Hematopoietic multipotent progenitor cell treated with erythropoietin and hydrocortisone succinate and interleukin-3 and kit ligand, for 6 days (in vitro differentiated cells): Measurements from ENCODE around the gene PPM1D.

Source experiments
- DNase-seq: peaks from one replicate; pipeline ENCODE4 v3.0.0-alpha.2; 2015

PPM1D gene

DNA sequence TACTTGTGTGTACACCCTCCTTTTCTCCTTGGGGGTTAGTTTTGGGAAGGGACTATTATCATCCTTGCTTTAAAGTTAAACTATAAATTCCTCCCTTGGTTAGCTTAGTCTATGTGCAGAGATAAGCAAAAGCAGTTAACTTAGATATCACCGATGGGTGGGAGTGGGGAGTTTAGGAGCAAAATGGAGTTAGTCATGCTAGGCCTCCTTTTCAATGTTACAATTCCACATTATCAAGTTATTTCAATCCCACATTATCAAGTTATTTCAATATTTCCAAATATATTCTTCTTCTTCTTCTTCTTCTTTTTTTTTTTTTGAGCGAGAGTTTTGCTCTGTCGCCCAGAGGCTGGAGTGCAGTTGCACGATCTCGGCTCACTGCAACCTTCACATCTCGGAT is 76.0 kb downstream of the PPM1D start:
- no peak for DNase-seq

DNA sequence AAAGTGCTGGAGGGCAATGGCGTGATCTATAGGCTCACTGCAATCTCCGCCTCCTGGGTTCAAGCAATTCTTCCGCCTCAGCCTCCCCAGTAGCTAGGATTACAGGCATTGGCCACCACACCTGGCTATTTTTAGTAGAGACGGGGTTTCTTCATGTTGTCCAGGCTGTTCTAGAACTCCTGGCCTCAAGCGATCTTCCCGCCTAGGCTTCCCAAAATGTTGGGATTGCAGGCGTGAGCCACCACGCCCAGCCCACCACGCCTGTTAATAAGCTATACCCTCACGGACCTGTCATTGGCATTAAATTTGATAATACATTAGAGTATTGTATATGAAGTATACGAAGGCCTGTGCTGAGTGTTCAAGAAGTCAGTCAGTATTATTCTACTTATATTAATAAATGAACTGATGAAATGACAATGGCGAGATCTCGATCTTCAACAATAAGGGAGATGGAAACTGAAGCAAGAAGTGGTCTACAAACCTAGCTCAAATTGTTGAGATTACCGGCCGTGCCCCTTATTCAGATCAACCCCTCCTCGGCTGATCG is 76.8 kb downstream of the PPM1D start:
- DNase-seq: peak; percentile 14

DNA sequence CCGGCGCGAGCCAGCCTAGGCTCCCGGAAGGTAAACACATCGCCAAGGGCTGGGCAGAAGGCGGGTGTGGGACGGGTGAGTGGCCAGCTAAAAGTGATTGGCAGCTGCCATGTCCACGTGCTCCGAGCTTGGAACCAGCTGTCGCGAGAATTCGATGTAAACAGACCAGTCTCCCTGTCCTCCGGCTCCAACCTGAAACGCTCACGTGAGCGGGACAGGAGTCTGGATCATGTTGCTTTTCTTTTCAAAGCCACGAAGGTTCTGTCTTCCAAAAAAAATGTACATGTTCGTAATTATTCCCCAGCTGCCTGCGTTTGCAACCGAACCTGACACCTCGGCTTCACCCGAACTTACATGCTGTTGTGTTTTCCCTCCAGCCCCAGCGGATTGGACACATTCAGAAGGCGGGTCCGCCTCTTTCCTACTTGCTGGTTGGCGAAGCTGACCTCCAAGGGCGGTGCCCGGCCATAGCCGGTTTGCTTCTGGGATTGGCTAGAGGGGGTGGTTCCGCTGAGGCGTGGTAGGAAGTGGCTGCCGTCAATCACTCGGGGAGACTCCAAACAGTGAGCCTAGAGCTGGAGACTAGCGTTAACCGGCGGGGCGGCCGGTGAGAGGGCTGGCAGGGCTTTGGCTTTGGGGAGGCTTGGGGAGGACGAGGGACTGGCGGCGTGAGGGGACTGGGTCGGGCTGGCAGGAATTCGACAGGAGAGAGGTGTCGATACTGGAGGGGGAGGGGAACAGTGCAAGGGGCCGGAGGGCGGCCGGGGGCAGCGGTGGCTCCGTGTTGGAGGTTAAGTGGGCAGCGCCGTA is 77.5 kb downstream of the PPM1D start, which contains the start of gene BCAS3:
BCAS3 (plus strand) TSS at position 544 of the 810 bp plus-strand sequence.
- peak; percentile 100 for DNase-seq

DNA sequence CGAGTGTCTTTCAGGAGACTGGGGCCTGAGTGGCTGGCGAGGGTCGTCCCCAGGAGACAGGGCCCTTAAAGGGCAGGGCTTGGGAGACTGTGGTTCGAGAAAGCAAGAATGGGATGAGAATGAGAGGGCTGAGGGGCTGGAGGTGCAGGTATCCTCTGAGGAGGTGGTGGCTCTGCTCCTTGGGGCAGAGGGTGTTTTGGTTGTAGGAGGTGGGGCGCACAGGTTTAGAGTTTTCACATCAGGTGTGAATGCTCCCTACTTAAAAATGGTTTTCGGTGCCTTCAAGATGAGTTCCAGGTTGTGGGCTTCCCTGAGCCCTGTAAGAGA is 78.1 kb downstream of the PPM1D start:
- no peak for DNase-seq

DNA sequence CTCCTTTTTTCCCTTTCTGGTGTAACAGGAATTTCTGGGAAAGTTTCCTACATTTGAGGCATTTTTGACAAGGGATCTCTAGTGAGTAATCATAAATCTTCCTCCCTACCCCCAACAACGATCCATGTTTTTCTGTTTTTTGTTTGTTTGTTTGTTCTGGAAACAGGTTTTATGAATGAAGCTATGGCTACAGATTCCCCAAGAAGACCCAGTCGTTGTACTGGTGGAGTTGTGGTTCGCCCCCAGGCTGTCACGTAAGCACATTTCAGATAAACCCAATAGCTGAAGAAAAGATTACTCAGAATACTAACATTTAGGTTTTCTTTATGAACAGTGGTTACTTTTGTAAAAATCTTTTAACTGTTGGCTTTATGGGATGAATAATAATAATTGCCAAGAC is 79.3 kb downstream of the PPM1D start:
- DNase-seq: no peak

DNA sequence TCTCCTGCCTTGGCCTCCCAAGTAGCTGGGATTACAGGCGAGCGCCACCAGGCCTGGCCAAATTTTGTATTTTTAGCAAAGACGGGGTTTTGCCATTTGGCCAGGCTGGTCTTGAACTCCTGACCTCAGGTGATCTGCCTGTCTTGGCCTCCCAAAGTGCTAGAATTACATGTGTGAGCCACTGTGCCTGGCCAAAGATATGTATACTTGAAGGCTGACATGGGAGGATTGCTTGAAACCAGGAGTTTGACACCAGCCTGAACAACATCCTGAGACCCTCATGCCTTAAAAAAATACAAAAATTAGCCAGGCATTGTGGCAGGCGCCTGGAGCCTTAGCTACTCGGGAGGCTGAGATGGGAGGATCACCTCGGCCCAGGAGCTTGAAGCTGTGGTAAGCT is 80.8 kb downstream of the PPM1D start:
- no peak for DNase-seq

DNA sequence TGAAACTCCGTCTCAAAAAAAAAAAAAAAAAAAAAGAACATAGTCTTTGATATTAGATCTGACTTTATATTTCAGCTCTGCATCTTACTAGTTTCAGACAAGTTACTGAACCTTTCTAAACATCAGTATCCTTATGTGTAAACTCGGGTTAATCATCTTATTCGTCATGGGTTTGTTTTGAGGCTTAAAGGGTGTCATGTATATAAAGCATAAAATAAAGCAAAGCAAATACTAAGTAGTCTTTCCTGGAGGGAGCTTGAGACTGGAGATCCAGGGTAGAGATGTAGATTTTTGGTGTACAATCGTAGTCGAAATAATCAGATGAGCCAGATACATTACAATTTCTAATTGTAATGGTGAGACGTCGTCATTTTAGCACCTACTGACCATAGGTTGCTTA is 85.4 kb downstream of the PPM1D start:
- no peak for DNase-seq

DNA sequence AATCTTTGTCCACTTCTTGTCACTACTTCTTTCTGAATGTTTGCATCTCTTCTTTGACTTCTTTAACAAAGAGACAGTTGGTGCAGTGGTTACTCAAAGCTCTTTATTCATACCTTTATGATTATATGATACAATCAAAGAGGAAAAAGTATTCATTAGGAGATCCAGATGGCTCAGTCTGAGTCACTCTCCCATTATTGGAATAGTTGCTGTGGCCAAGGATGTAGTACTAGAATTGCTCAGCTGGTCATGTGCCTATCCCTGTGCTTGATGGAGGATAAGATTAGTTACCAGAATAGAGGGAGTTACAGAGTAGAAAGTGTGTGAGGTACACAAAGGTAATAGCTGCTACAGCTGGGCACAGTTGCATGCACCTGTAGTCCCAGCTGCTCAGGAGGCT is 96.0 kb downstream of the PPM1D start:
- no peak for DNase-seq

DNA sequence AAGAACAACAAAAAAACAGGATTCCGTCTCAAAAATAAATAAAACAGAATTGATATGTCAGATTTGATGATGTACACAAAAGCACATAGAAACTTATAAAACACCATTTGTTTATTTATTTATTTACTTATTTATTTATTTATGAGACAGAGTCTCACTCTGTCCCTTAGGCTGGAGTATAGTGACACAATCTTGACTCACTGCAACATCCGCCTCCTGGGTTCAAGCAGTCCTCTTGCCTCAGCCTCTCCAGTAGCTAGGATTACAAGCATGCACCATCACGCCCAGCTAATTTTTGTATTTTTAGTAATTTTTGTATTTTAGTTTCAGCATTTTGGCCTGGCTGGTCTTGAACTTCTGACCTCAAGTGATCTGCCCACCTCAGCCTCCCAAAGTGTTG is 99.1 kb downstream of the PPM1D start:
- DNase-seq: no peak

DNA sequence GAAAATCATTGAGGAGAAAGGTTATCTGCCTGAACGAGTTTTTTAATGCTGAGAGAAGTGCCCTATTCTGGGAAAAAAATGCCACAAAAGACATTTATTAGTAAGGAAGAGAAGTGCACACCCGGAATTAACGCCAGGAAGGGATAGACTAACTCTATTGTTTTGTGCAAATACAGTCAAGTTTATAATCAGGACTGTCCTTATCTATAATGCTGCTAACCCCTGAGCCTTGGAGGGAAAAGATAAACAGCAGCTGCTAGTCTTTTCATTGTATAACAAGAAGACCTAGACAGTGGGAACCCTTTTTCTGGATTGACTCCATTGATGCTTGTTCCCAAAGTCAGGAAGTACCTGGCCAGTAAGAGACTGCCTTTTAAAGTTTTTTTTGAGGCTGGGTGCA is 104.2 kb downstream of the PPM1D start:
- DNase-seq: peak; percentile 25

DNA sequence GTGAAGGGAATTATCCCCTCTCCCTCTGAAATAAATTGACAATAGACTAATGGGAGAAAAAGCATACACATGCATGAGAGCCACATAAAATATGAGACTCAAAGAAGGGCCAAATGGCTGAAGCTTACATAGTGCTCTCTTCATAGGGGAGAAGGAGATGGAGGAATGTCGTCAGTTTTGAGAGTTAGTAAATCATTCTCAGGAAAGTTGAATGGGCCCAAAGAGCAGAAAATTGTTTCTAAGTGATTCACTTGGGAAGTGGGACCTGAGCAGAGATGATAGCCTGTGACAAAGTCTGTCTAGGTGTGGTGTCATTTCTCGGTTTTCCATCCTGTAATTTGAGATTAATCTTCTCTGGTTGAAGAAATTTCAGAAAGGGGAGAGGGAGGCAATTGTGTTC is 112.7 kb downstream of the PPM1D start:
- no peak for DNase-seq

DNA sequence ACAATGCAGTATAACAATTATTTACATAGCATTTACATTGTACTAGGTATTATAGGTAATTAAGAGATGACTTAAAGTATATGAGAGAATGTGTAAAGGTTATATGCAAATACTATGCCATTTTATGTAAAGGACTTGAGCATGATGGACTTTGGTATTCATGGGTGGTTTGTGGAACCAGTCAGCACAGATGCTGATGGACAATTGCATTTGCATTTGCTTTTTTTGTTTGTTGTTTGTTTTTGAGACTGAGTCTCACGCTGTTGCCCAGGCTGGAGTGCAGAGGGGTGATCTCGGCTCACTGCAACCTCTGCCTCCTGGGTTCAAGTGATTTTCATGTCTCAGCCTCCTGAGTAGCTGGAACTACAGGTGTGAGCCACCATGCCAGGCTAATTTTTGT is 113.6 kb downstream of the PPM1D start:
- no peak for DNase-seq
